ENCODE data around the gene DYNLT2B.
"Not testable (repeated sequence)": the region's sequence is repeated elsewhere in the genome, so short reads cannot be mapped to it uniquely, and the experiment has no call there.

DYNLT2B gene

GRCh38 chr3:196246612-196247308, 71.3 kb downstream of the DYNLT2B start:
- TF ChIP-seq POLR2AphosphoS5 (IDR thresholded peaks at IDR 0.05; ENCODE audit: low read depth) (peak; percentile 100), REST (IDR thresholded peaks at IDR 0.05; ENCODE audit: insufficient replicate concordance, low read depth) (no peak), SPI1 (IDR thresholded peaks at IDR 0.05; ENCODE audit: borderline replicate concordance, low read depth) (peak; percentile 72; the same call in 1 of the 2 replicates), CTCF (IDR thresholded peaks at IDR 0.05; ENCODE audit: insufficient read depth, low read length) (no peak), GABPA (IDR thresholded peaks at IDR 0.05; ENCODE audit: low read depth) (peak; percentile 59; the same call in 1 of the 2 replicates)
- H3K27ac ChIP-seq (replicated peaks): no peak overlapping the region
- DNase-seq (ENCODE audit: low read depth in 1 of 2, low spot score in 1 of 2): peak; percentile 96

GRCh38 chr3:196244166-196244565, 73.9 kb downstream of the DYNLT2B start:
- H3K27ac ChIP-seq (replicated peaks); DNase-seq (ENCODE audit: low read depth in 1 of 2, low spot score in 1 of 2); H3K4me3 ChIP-seq (replicated peaks; ENCODE audit: insufficient read depth, low read length); H3K27me3 ChIP-seq (ENCODE audit: insufficient read depth, poor library complexity, severe bottlenecking): not testable (repeated sequence)

More at GRCh38 chr3:196246612-196247308, 71.3 kb downstream of the DYNLT2B start:
- H3K4me3 ChIP-seq (replicated peaks; ENCODE audit: insufficient read depth, low read length): no peak overlapping the region
- H3K27me3 ChIP-seq (ENCODE audit: insufficient read depth, poor library complexity, severe bottlenecking): no peaks in the 10 kb centered on the region

GRCh38 chr3:196241704-196242103, 76.3 kb downstream of the DYNLT2B start:
- H3K27me3 ChIP-seq (ENCODE audit: insufficient read depth, poor library complexity, severe bottlenecking): no peaks in the 10 kb centered on the region
- DNase-seq (ENCODE audit: low read depth in 1 of 2, low spot score in 1 of 2): no peak
- H3K27ac ChIP-seq (replicated peaks): no peak overlapping the region
- no peak overlapping the region for H3K4me3 ChIP-seq (replicated peaks; ENCODE audit: insufficient read depth, low read length)
- TF ChIP-seq POLR2AphosphoS5 (IDR thresholded peaks at IDR 0.05; ENCODE audit: low read depth) (no peak), CTCF (IDR thresholded peaks at IDR 0.05; ENCODE audit: insufficient read depth, low read length) (no peak), SPI1 (IDR thresholded peaks at IDR 0.05; ENCODE audit: borderline replicate concordance, low read depth) (no peak), REST (IDR thresholded peaks at IDR 0.05; ENCODE audit: insufficient replicate concordance, low read depth) (no peak), GABPA (IDR thresholded peaks at IDR 0.05; ENCODE audit: low read depth) (no peak)
